HG03025 (cell line): ENCODE measurements around the gene MAP3K20.
"Not testable (repeated sequence)": the region's sequence is repeated elsewhere in the genome, so short reads cannot be mapped to it uniquely, and the experiment has no call there.

Source experiments
- ATAC-seq: cut with Tn5 transposase; IDR thresholded peaks from one replicate; pipeline ENCODE4 v1.9.1; 2021; ENCODE audit warnings: mild to moderate bottlenecking, moderate library complexity; ENCODE audit not compliant: unreplicated experiment, low FRiP score

Gene MAP3K20

GRCh38 chr2:173191601-173192000 is 116.0 kb downstream of the MAP3K20 start:
- no peak for ATAC-seq

GRCh38 chr2:173192071-173192470 is 116.4 kb downstream of the MAP3K20 start:
- no peak for ATAC-seq

- no peak for ATAC-seq
Measured at GRCh38 chr2:173193925-173194324, 118.3 kb downstream of the MAP3K20 start.

- no peak for ATAC-seq
Measured at GRCh38 chr2:173195100-173195499, 119.5 kb downstream of the MAP3K20 start.

- no peak for ATAC-seq
Measured at GRCh38 chr2:173196080-173196479, 120.4 kb downstream of the MAP3K20 start.

- ATAC-seq: no peak
Measured at GRCh38 chr2:173196638-173197037, 121.0 kb downstream of the MAP3K20 start.

- no peak for ATAC-seq
Measured at GRCh38 chr2:173198327-173198726, 122.7 kb downstream of the MAP3K20 start.

GRCh38 chr2:173199294-173199693 is 123.6 kb downstream of the MAP3K20 start:
- no peak for ATAC-seq

- no peak for ATAC-seq
Measured at GRCh38 chr2:173202570-173202969, 126.9 kb downstream of the MAP3K20 start.

GRCh38 chr2:173204316-173204715 is 128.7 kb downstream of the MAP3K20 start:
- ATAC-seq: no peak

GRCh38 chr2:173205375-173205774 is 129.7 kb downstream of the MAP3K20 start:
- no peak for ATAC-seq

- not testable (repeated sequence) for ATAC-seq
Measured at GRCh38 chr2:173207124-173207523, 131.5 kb downstream of the MAP3K20 start.

GRCh38 chr2:173210270-173211196 is 134.9 kb downstream of the MAP3K20 start:
- ATAC-seq: peak; percentile 72

- ATAC-seq: no peak
Measured at GRCh38 chr2:173213181-173213580, 137.5 kb downstream of the MAP3K20 start.

- ATAC-seq: no peak
Measured at GRCh38 chr2:173214213-173214612, 138.6 kb downstream of the MAP3K20 start.

GRCh38 chr2:173215316-173215715 is 139.7 kb downstream of the MAP3K20 start:
- no peak for ATAC-seq

GRCh38 chr2:173216051-173216450 is 140.4 kb downstream of the MAP3K20 start:
- ATAC-seq: no peak

- no peak for ATAC-seq
Measured at GRCh38 chr2:173216668-173217067, 141.0 kb downstream of the MAP3K20 start.

GRCh38 chr2:173217116-173217840 is 141.6 kb downstream of the MAP3K20 start:
- no peak for ATAC-seq

- ATAC-seq: no peak
Measured at GRCh38 chr2:173218326-173219056, 142.8 kb downstream of the MAP3K20 start.

- ATAC-seq: no peak
Measured at GRCh38 chr2:173221132-173221695, 145.6 kb downstream of the MAP3K20 start.
